B cell (primary cell): ENCODE measurements around the gene FGF4. TPM values are rescaled to one million over a fixed set of nuclear protein-coding genes. Genes with fewer than 3 reads are reported as not detected.

Source experiments
- ATAC-seq: fragments of 200-7000 bp; cut with Tn5 transposase; one replicate; pipeline ENCODE4 v1.10.0; 2021; ENCODE audit warnings: low read depth, mild to moderate bottlenecking, moderate number of reproducible peaks, moderate library complexity
- CTCF ChIA-PET: fragments of 350-600 bp; sonication (Branson Sonifier 250); formaldehyde crosslinking; loops from one replicate; lab custom pipeline; 2021; ENCODE audit warnings: antibody characterized with exemption, inconsistent platforms; lab: Charles Lee
- POLR2A ChIA-PET: fragments of 350-600 bp; sonication (Branson Sonifier 250); formaldehyde crosslinking; loops from one replicate; lab custom pipeline; 2021; ENCODE audit warnings: antibody characterized with exemption; lab: Charles Lee
- DNase-seq: peaks from one replicate; pipeline ENCODE4 v3.0.0; 2013
- H2AFZ ChIP-seq: 2 replicates; pipeline ENCODE4 v1.6.1; 2012; ENCODE audit warnings: mild to moderate bottlenecking, low read depth, low read length; ENCODE audit not compliant: insufficient read depth, poor library complexity, severe bottlenecking
- H3K27ac ChIP-seq, 2 donors: 1 replicate in 1 of 2; 2 replicates in 1 of 2; pipeline ENCODE4 v1.5.1; 2012 to 2013; ENCODE audit warnings: low read length in 2 of 2, mild to moderate bottlenecking in 2 of 2, moderate library complexity in 1 of 2
- H3K27me3 ChIP-seq, 4 experiments: fragments of 200-600 bp in 1 of 4; sonication (generic) in 1 of 4; replicated peaks in 1 of 4; 1 replicate in 2 of 4; 2 replicates in 2 of 4; pipeline versions ENCODE4 v1.6.1 to v1.7.0; 2013 to 2016; ENCODE audit warnings: low read length in 3 of 4, mild to moderate bottlenecking in 2 of 4, mixed read lengths in 1 of 4, moderate library complexity in 1 of 4; ENCODE audit not compliant: insufficient read depth in 4 of 4, control insufficient read depth in 3 of 4; ENCODE audit errors: control extremely low read depth in 1 of 4
- H3K36me3 ChIP-seq, 2 experiments: replicated peaks in 1 of 2; 1 replicate in 1 of 2; 2 replicates in 1 of 2; pipeline versions ENCODE4 v1.6.1 to v1.7.1; 2013; ENCODE audit warnings: low read length in 1 of 2; ENCODE audit not compliant: insufficient read depth in 2 of 2, control insufficient read depth in 1 of 2; ENCODE audit errors: control extremely low read depth in 1 of 2, extremely low read depth in 1 of 2
- H3K4me1 ChIP-seq, 2 donors: fragments of 200-600 bp in 1 of 2; sonication (generic) in 1 of 2; 1 replicate in 1 of 2; 2 replicates in 1 of 2; pipeline versions ENCODE4 v1.5.1 to v1.6.1; 2013 to 2017; ENCODE audit warnings: low read length in 2 of 2; ENCODE audit not compliant: control insufficient read depth in 2 of 2, insufficient read depth in 2 of 2
- H3K4me2 ChIP-seq: replicated peaks from 2 replicates; pipeline ENCODE3; 2012; ENCODE audit warnings: mild to moderate bottlenecking, low read depth, low read length; ENCODE audit not compliant: poor library complexity, severe bottlenecking
- H3K4me3 ChIP-seq, 5 experiments: fragments of 200-600 bp in 1 of 5; sonication (generic) in 1 of 5; 1 replicate in 3 of 5; 2 replicates in 2 of 5; pipeline versions ENCODE4 v1.5.1 to v1.7.0; 2011 to 2016; ENCODE audit warnings: low read length in 4 of 5, mild to moderate bottlenecking in 4 of 5, low read depth in 2 of 5, control low read depth in 1 of 5, moderate library complexity in 1 of 5; ENCODE audit not compliant: insufficient read depth in 1 of 5; ENCODE audit errors: control extremely low read depth in 1 of 5, extremely low read depth in 1 of 5
- H3K79me2 ChIP-seq: fragments of 200-600 bp; sonication (generic); one replicate; pipeline ENCODE4 v1.6.0; 2016; ENCODE audit warnings: low read length; ENCODE audit not compliant: control insufficient read depth, insufficient read depth
- H3K9ac ChIP-seq: fragments of 200-600 bp; sonication (generic); 2 replicates; pipeline ENCODE4 v1.6.1; 2017; ENCODE audit warnings: mild to moderate bottlenecking, low read length, moderate library complexity
- H3K9me3 ChIP-seq, 3 donors: one replicate each; pipeline versions ENCODE4 v1.6.1 to v1.7.1; 2013; ENCODE audit warnings: low read length in 2 of 3; ENCODE audit not compliant: control insufficient read depth in 2 of 3, insufficient read depth in 1 of 3; ENCODE audit errors: control extremely low read depth in 1 of 3
- H4K20me1 ChIP-seq: 2 replicates; pipeline ENCODE4 v1.6.0; 2012; ENCODE audit warnings: mild to moderate bottlenecking, low read length; ENCODE audit not compliant: insufficient read depth, control insufficient read depth, poor library complexity, severe bottlenecking
- H3K27ac Mint-ChIP-seq: one replicate; pipeline ENCODE4 v1.8.0; 2021; ENCODE audit warnings: mixed read lengths
- H3K27me3 Mint-ChIP-seq: one replicate; pipeline ENCODE4 v1.8.0; 2021; ENCODE audit warnings: mixed read lengths
- H3K4me1 Mint-ChIP-seq: one replicate; pipeline ENCODE4 v1.8.0; 2021; ENCODE audit warnings: mixed read lengths
- H3K4me3 Mint-ChIP-seq: one replicate; pipeline ENCODE4 v1.8.0; 2021; ENCODE audit warnings: mixed read lengths
- H3K9me3 Mint-ChIP-seq: one replicate; pipeline ENCODE4 v1.8.0; 2022; ENCODE audit warnings: mixed read lengths; ENCODE audit not compliant: insufficient read depth
- CTCF ChIP-seq: fragments of 200-600 bp; IDR thresholded peaks from one replicate; pipeline ENCODE4 v1.8.0; 2022; ENCODE audit warnings: antibody characterized with exemption, mild to moderate bottlenecking
- EZH2 ChIP-seq: IDR thresholded peaks from 2 replicates; pipeline ENCODE4 v1.6.1; 2012; ENCODE audit warnings: borderline replicate concordance, low read depth, mild to moderate bottlenecking, moderate library complexity, low read length; ENCODE audit not compliant: insufficient read depth, poor library complexity, severe bottlenecking
- WGBS: methylation state at CpG from one replicate; pipeline ENCODE4 v1.1.5; 2013; ENCODE audit warnings: missing lambda C conversion rate; ENCODE audit not compliant: insufficient coverage; 5-methylcytosine and 5-hydroxymethylcytosine counted together
- intact Hi-C: fragments of 100-400 bp; cut with micrococcal nuclease; formaldehyde crosslinking; loops from one replicate; pipeline ENCODE4 v1.10.0; 2022
- polyA plus RNA-seq: library from polyadenylated mRNA; depleted of rRNA; stranded (reverse); fragments of >200 nt; gene quantifications from 2 replicates; pipeline ENCODE4 v1.2.3, GENCODE V29; 2012
- total RNA-seq, 2 donors: library from RNA; stranded (reverse); fragments of 120-200 nt in 1 of 2; gene quantifications; 1 replicate in 1 of 2; 2 replicates in 1 of 2; pipeline versions ENCODE4 v1.2.3 to v1.2.4, GENCODE V29; 2013 to 2022

The FGF4 gene
- total and polyA plus RNA-seq, 2 donors (not counting 1 experiment from before 2014, with no cell fraction given): not detected

DNA sequence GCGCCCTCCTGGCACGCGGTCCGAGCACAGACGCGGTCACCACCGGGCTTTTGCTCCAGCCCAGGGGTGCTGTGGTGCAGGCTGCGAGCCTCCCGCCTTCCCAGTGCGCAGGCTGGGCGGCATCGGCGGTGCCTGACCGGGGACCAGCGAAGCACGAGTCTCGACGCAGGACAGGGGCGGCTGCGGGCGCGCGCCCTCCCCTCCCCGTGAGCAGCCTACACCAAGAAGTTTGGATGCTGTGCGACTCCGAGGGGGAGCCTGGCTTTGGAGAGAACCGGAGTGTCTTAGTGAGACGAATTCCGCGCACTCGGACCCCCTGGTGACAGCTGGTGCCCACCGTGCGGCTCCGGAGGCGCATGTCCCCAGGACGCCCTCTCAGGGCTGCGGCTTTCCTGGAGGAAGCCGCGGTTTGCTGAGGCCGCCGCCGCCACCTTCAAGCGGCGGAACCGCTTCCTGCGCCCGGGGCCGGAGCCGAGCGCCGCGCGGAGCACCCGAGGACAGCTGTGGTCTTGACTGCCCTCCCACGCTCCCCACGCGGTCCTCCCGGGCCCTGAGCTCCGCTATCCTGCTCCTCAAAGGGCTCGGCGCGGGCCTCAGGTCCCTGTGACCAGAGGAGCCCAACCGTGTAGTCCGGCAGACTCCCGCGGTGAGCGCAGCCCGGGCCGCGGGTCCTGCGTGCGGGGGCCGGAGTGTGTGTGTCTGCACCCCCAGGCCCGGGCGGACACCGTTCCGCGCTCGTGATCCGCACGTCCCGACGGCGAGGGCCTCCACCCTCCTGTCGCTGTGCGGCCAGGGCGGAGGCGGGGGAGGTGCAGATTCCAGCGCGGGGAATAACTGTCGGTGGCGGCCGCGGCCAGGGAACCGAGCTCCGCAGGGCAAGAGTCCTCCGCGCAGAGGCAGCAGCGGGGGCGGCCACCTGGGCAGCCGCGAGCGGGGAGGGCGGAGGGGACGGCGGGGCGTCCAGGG is 42.4 kb upstream of the FGF4 start:
- Histone ChIP-seq H3K79me2 (no peaks in the 10 kb centered on the region), H3K4me1 (no peaks in the 10 kb centered on the region), H3K9me3 (peaks cover 0 to 7% (median 0%) of the 10 kb centered on the region in 3 donors), H3K36me3 (no peaks in the 10 kb centered on the region), H3K9ac (no peak overlapping the region), H2AFZ (no peak overlapping the region), H3K4me3 (no peak overlapping the region), H3K4me2 (no peak overlapping the region), H4K20me1 (no peaks in the 10 kb centered on the region), H3K27me3 (peaks cover 0 to 35% (median 2%) of the 10 kb centered on the region in 4 experiments), H3K27ac (no peak overlapping the region)
- no peak overlapping the region for H3K4me3 Mint-ChIP-seq
- intact Hi-C loops: no loop called here
- no peak for ATAC-seq
- no peak for DNase-seq
- peaks cover 32% of the 10 kb centered on the region for H3K27me3 Mint-ChIP-seq
- TF ChIP-seq EZH2: no peak
- TF ChIP-seq CTCF: no peak
- no peaks in the 10 kb centered on the region for H3K9me3 Mint-ChIP-seq
- no peak overlapping the region for H3K27ac Mint-ChIP-seq
- CTCF ChIA-PET: no interaction called here
- 3% methylated on average over 107 of the region's 107 CpGs for WGBS
- H3K4me1 Mint-ChIP-seq: no peaks in the 10 kb centered on the region
- POLR2A ChIA-PET: no interaction called here

- H3K27ac ChIP-seq: no peak overlapping the region
- no peak overlapping the region for H3K27ac Mint-ChIP-seq
- peaks cover 0 to 38% (median 2%) of the 10 kb centered on the region in 4 experiments for H3K27me3 ChIP-seq
- no peaks in the 10 kb centered on the region for H4K20me1 ChIP-seq
- ATAC-seq (no peak), DNase-seq (no peak)
- H3K9me3 ChIP-seq: peaks cover 0 to 7% (median 0%) of the 10 kb centered on the region in 3 donors
- H3K9ac ChIP-seq: no peak overlapping the region
- no peaks in the 10 kb centered on the region for H3K79me2 ChIP-seq
- H3K4me3 ChIP-seq: no peak overlapping the region
- no peak overlapping the region for H2AFZ ChIP-seq
- TF ChIP-seq EZH2: no peak
- H3K4me1 Mint-ChIP-seq: no peaks in the 10 kb centered on the region
- no peaks in the 10 kb centered on the region for H3K36me3 ChIP-seq
- ChIA-PET POLR2A (no interaction called here), CTCF (no interaction called here)
- 26% methylated on average over 10 of the region's 12 CpGs for WGBS
- intact Hi-C loops: no loop called here
- no peak overlapping the region for H3K4me3 Mint-ChIP-seq
- no peaks in the 10 kb centered on the region for H3K4me1 ChIP-seq
- H3K9me3 Mint-ChIP-seq: no peaks in the 10 kb centered on the region
- H3K27me3 Mint-ChIP-seq: peaks cover 29% of the 10 kb centered on the region
- H3K4me2 ChIP-seq: no peak overlapping the region
Observed at GRCh38 chr11:69816671-69817070, 41.5 kb upstream of the FGF4 start.
